GM04503 (cell line): Measurements from ENCODE around the gene ARHGAP31.
"Not testable (repeated sequence)": the region's sequence is repeated elsewhere in the genome, so short reads cannot be mapped to it uniquely, and the experiment has no call there.

Source experiments
- DNase-seq: peaks from one replicate; pipeline ENCODE4 v3.0.0-alpha.2; 2012; ENCODE audit warnings: low read depth

Gene ARHGAP31

GRCh38 chr3:119350114-119350513 is 55.9 kb downstream of the ARHGAP31 start:
- DNase-seq, result no peak

GRCh38 chr3:119351581-119351980 is 57.4 kb downstream of the ARHGAP31 start:
- no peak for DNase-seq

GRCh38 chr3:119352034-119352609 is 57.9 kb downstream of the ARHGAP31 start:
- no peak for DNase-seq

- DNase-seq, result no peak
Observed at GRCh38 chr3:119352863-119353527, 58.8 kb downstream of the ARHGAP31 start.

GRCh38 chr3:119355608-119356007 is 61.4 kb downstream of the ARHGAP31 start:
- not testable (repeated sequence) for DNase-seq

- DNase-seq, result no peak
Observed at GRCh38 chr3:119356646-119357045, 62.5 kb downstream of the ARHGAP31 start.

- no peak for DNase-seq
Observed at GRCh38 chr3:119357190-119357589, 63.0 kb downstream of the ARHGAP31 start.

GRCh38 chr3:119359476-119360326 is 65.5 kb downstream of the ARHGAP31 start:
- no peak for DNase-seq

- no peak for DNase-seq
Observed at GRCh38 chr3:119360736-119361462, 66.7 kb downstream of the ARHGAP31 start.

GRCh38 chr3:119362010-119362409 is 67.8 kb downstream of the ARHGAP31 start:
- no peak for DNase-seq

GRCh38 chr3:119362940-119363725 is 69.0 kb downstream of the ARHGAP31 start:
- no peak for DNase-seq

- DNase-seq, result no peak
Observed at GRCh38 chr3:119364401-119364800, 70.2 kb downstream of the ARHGAP31 start.

- no peak for DNase-seq
Observed at GRCh38 chr3:119365418-119365817, 71.2 kb downstream of the ARHGAP31 start.

GRCh38 chr3:119367000-119367399 is 72.8 kb downstream of the ARHGAP31 start:
- no peak for DNase-seq

GRCh38 chr3:119368298-119368697 is 74.1 kb downstream of the ARHGAP31 start:
- DNase-seq, result no peak

GRCh38 chr3:119371786-119372185 is 77.6 kb downstream of the ARHGAP31 start:
- DNase-seq, result not testable (repeated sequence)

GRCh38 chr3:119375106-119375505 is 80.9 kb downstream of the ARHGAP31 start:
- DNase-seq, result no peak

- no peak for DNase-seq
Observed at GRCh38 chr3:119375510-119375909, 81.3 kb downstream of the ARHGAP31 start.

- DNase-seq, result no peak
Observed at GRCh38 chr3:119376758-119377157, 82.6 kb downstream of the ARHGAP31 start.

- no peak for DNase-seq
Observed at GRCh38 chr3:119378259-119378803, 84.1 kb downstream of the ARHGAP31 start.

GRCh38 chr3:119380697-119381096 is 86.5 kb downstream of the ARHGAP31 start:
- DNase-seq, result no peak
